ENCODE data around the gene ELAVL2.

Gene ELAVL2

DNA sequence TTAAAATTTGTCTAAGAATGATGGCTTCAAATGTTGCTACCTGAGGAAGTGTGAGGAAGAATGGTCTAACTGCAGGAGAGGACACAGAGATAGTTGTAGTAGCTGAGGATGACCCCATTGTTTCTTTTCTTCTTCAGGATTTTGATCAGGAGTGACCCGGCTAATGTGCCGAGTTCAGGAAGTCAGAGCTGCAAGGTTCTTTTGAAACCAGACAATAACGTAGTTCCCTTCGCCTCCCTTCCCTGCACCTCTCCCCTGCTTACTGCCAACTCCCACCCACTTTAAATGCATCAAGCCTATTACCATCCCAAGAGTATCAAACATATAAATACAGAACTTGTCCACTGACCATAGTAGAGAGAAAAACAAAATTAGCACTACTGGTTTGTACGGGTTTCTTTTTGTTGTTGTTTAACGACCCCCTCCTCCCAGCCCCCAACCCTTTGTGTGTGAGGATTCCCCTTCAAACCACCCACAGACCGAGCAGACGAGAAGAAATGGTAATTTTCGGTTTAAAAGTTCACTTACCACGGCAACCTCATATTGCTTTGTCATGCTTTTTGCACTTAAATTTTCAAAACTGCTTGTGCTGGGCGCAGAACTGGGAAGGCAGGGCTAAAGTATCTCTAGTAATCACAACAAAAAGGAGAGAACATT lies 23.5 kb upstream of the ELAVL2 start:
- TF ChIP-seq TARDBP (IDR thresholded peaks at IDR 0.05) (no peak), SP1 (IDR thresholded peaks at IDR 0.05) (no peak), FOXA1 (IDR thresholded peaks at IDR 0.05) (no peak), FOXM1 (IDR thresholded peaks at IDR 0.05; ENCODE audit: borderline replicate concordance) (no peak), NFRKB (IDR thresholded peaks at IDR 0.05) (no peak), ZNF384 (IDR thresholded peaks at IDR 0.05) (no peak), LEF1 (IDR thresholded peaks at IDR 0.05; ENCODE audit: borderline replicate concordance) (no peak), ELF4 (IDR thresholded peaks at IDR 0.05) (no peak), L3MBTL2 (conservative IDR thresholded peaks at IDR 0.05) (no peak), PKNOX1 (IDR thresholded peaks at IDR 0.05) (no peak), CTBP1 (IDR thresholded peaks at IDR 0.05; ENCODE audit: borderline replicate concordance) (no peak), ARNT (IDR thresholded peaks at IDR 0.05) (no peak), SUZ12 (IDR thresholded peaks at IDR 0.05) (no peak), FOXK2 (IDR thresholded peaks at IDR 0.05) (no peak), BHLHE40 (IDR thresholded peaks at IDR 0.05; ENCODE audit: borderline replicate concordance) (no peak), HDGF (IDR thresholded peaks at IDR 0.05; ENCODE audit: borderline replicate concordance) (no peak)
- ChIA-PET CTCF (no interaction called here), POLR2A (no interaction called here)
- no peak for DNase-seq (ENCODE audit: extremely low spot score)

GRCh38 chr9:23842565-23843129 lies 16.6 kb upstream of the ELAVL2 start:
- ChIA-PET CTCF (no interaction called here), POLR2A (no interaction called here)
- no peak for TF ChIP-seq SUZ12 (IDR thresholded peaks at IDR 0.05)
- TF ChIP-seq SP1 (IDR thresholded peaks at IDR 0.05) = no peak
- no peak for TF ChIP-seq CTBP1 (IDR thresholded peaks at IDR 0.05; ENCODE audit: borderline replicate concordance)
- no peak for TF ChIP-seq ARNT (IDR thresholded peaks at IDR 0.05)
- no peak for TF ChIP-seq TARDBP (IDR thresholded peaks at IDR 0.05)
- TF ChIP-seq NFRKB (IDR thresholded peaks at IDR 0.05) = no peak
- DNase-seq (ENCODE audit: extremely low spot score) = no peak

DNA sequence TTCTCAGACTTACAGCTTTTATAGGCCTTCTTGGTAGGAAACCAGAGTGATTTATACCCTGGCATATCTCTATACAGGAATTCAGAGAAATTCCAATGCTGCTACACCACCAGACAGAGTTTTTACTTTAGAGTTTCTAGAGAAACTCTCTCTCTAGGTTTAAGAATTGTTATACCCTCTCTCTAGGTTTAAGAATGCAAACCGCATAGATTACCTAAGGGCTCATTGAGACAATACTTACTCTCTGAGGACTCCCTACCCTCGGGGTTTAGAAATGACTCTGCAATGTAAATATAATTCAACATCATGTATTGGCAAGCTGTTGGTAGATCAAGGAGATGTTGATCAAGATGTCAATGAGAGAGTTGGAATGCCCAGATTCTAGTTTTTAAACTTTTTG lies 15.3 kb upstream of the ELAVL2 start:
- POLR2A ChIA-PET = no interaction called here
- no peak for TF ChIP-seq ELF4 (IDR thresholded peaks at IDR 0.05)
- TF ChIP-seq FOXA1 (IDR thresholded peaks at IDR 0.05) = no peak
- no peak for TF ChIP-seq PKNOX1 (IDR thresholded peaks at IDR 0.05)
- TF ChIP-seq CTBP1 (IDR thresholded peaks at IDR 0.05; ENCODE audit: borderline replicate concordance) = no peak
- no peak for TF ChIP-seq TARDBP (IDR thresholded peaks at IDR 0.05)
- no peak for TF ChIP-seq ARNT (IDR thresholded peaks at IDR 0.05)
- no peak for TF ChIP-seq HDGF (IDR thresholded peaks at IDR 0.05; ENCODE audit: borderline replicate concordance)
- no peak for TF ChIP-seq SP1 (IDR thresholded peaks at IDR 0.05)
- no peak for TF ChIP-seq SUZ12 (IDR thresholded peaks at IDR 0.05)
- TF ChIP-seq FOXK2 (IDR thresholded peaks at IDR 0.05) = no peak
- no peak for TF ChIP-seq L3MBTL2 (conservative IDR thresholded peaks at IDR 0.05)
- TF ChIP-seq LEF1 (IDR thresholded peaks at IDR 0.05; ENCODE audit: borderline replicate concordance) = no peak
- TF ChIP-seq ZNF384 (IDR thresholded peaks at IDR 0.05) = no peak
- CTCF ChIA-PET = no interaction called here
- no peak for DNase-seq (ENCODE audit: extremely low spot score)

- DNase-seq (ENCODE audit: extremely low spot score) = no peak
- ChIA-PET POLR2A (interaction anchor here (0.8 kb wide), 1 partner anchor 11 kb away, joined by 3 read pairs; the partner anchor contains the start of gene ELAVL2), CTCF (no interaction called here)
- TF ChIP-seq SP1 (IDR thresholded peaks at IDR 0.05) = no peak
- no peak for TF ChIP-seq BHLHE40 (IDR thresholded peaks at IDR 0.05; ENCODE audit: borderline replicate concordance)
Measured at GRCh38 chr9:23837038-23837437, 11.0 kb upstream of the ELAVL2 start.

- TF ChIP-seq ZNF384 (IDR thresholded peaks at IDR 0.05) (no peak), HDGF (IDR thresholded peaks at IDR 0.05; ENCODE audit: borderline replicate concordance) (no peak), ARNT (IDR thresholded peaks at IDR 0.05) (no peak), LEF1 (IDR thresholded peaks at IDR 0.05; ENCODE audit: borderline replicate concordance) (no peak), TARDBP (IDR thresholded peaks at IDR 0.05) (no peak)
- no peak for DNase-seq (ENCODE audit: extremely low spot score)
- CTCF ChIA-PET = no interaction called here
- POLR2A ChIA-PET = no interaction called here
Measured at GRCh38 chr9:23830929-23831730, 5.1 kb upstream of the ELAVL2 start.

DNA sequence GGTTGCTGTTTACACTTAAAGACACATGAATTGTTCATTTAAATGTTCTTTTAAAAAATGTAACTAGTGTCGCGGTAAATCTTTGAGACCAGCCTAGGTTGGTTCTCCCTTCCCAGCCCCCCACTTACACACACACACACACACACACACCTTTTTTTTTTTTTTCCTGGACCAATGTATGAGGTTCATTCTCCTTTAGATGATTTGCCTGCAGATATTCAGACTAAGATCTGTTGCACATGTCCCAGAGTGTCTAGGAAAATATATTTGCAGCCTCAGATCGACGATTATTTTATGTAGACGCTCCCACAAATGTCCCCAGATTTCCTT lies 4.4 kb upstream of the ELAVL2 start:
- CTCF ChIA-PET = interaction anchor here (0.5 kb wide), 1 partner anchor 1413 kb away, joined by 3 read pairs; no protein-coding TSS in a partner anchor
- no peak for DNase-seq (ENCODE audit: extremely low spot score)
- POLR2A ChIA-PET = no interaction called here
- TF ChIP-seq FOXA1 (IDR thresholded peaks at IDR 0.05) = no peak
- TF ChIP-seq ZNF384 (IDR thresholded peaks at IDR 0.05) = no peak
- TF ChIP-seq SUZ12 (IDR thresholded peaks at IDR 0.05) = no peak
- no peak for TF ChIP-seq L3MBTL2 (conservative IDR thresholded peaks at IDR 0.05)
- TF ChIP-seq HDGF (IDR thresholded peaks at IDR 0.05; ENCODE audit: borderline replicate concordance) = no peak
- no peak for TF ChIP-seq TARDBP (IDR thresholded peaks at IDR 0.05)
- no peak for TF ChIP-seq BHLHE40 (IDR thresholded peaks at IDR 0.05; ENCODE audit: borderline replicate concordance)
- no peak for TF ChIP-seq LEF1 (IDR thresholded peaks at IDR 0.05; ENCODE audit: borderline replicate concordance)
- TF ChIP-seq FOXK2 (IDR thresholded peaks at IDR 0.05) = no peak
- TF ChIP-seq PKNOX1 (IDR thresholded peaks at IDR 0.05) = no peak
- TF ChIP-seq NFRKB (IDR thresholded peaks at IDR 0.05) = no peak
- no peak for TF ChIP-seq FOXM1 (IDR thresholded peaks at IDR 0.05; ENCODE audit: borderline replicate concordance)
- TF ChIP-seq ARNT (IDR thresholded peaks at IDR 0.05) = no peak
- no peak for TF ChIP-seq SP1 (IDR thresholded peaks at IDR 0.05)
- TF ChIP-seq ELF4 (IDR thresholded peaks at IDR 0.05) = no peak
- TF ChIP-seq CTBP1 (IDR thresholded peaks at IDR 0.05; ENCODE audit: borderline replicate concordance) = no peak
